Hepatic stellate cell (primary cell): ENCODE measurements around the gene SLC35A1.
"Not testable (repeated sequence)": the region's sequence is repeated elsewhere in the genome, so short reads cannot be mapped to it uniquely, and the experiment has no call there.

Experiments
- DNase-seq: peaks from one replicate; pipeline ENCODE4 v3.0.0; 2011; ENCODE audit warnings: low spot score

Gene SLC35A1

GRCh38 chr6:87472525-87473418 is at the start of gene SLC35A1:
Gene SLC35A1, plus strand, starts transcription at chr6:87472974. Its CDS starts 30 bp downstream, at chr6:87473004.
- peak; percentile 84 for DNase-seq

DNA sequence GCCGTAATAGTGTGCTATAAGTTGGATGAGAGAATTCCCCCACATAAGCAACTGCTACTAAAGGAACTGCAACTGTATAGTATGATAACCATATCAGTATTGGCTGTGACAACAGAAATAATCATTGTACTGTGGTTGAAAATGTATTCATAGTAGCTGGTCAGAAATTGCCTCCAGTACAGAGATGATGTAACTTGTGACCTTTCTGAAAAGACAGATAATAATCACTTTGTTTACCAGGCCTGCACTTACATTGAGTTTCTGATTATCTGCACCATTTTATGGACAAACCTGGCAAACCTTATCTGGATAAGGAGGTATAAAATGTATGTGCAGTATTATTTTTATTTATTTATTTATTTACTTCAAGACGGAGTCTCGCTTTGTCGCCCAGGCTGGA is 46.0 kb upstream of the SLC35A1 start:
- no peak for DNase-seq

- no peak for DNase-seq
Measured at GRCh38 chr6:87430499-87430898, 42.3 kb upstream of the SLC35A1 start.

- DNase-seq: no peak
Measured at GRCh38 chr6:87431263-87431662, 41.5 kb upstream of the SLC35A1 start.

- DNase-seq: peak; percentile 34
Measured at GRCh38 chr6:87436435-87436834, 36.3 kb upstream of the SLC35A1 start.

DNA sequence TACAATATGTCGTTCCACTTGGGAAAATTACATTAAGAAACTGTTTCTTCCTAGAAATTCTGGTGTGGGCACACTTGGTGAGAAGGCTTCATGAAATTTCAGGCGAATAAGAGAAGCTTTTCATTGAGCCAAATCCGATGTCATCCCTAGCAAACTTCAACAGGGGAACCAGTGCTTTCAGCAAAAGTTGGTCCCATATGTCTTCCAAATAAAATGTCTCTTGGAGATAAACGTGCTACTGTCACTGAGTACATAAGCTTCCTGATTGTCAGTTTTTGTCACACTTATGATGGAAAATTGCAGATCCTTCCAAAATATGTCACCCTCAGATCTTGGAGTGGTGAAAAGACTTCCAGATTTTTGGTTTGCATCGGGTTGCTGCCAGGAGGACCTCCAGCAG is 31.1 kb upstream of the SLC35A1 start:
- DNase-seq: no peak

- no peak for DNase-seq
Measured at GRCh38 chr6:87444362-87444761, 28.4 kb upstream of the SLC35A1 start.

GRCh38 chr6:87465051-87465450 is 7.7 kb upstream of the SLC35A1 start:
- no peak for DNase-seq

GRCh38 chr6:87473419-87473903 is 687 bp downstream of the SLC35A1 start:
- DNase-seq: peak; percentile 38

- DNase-seq: no peak
Measured at GRCh38 chr6:87481931-87482330, 9.2 kb downstream of the SLC35A1 start.

- no peak for DNase-seq
Measured at GRCh38 chr6:87482366-87482765, 9.6 kb downstream of the SLC35A1 start.

- DNase-seq: no peak
Measured at GRCh38 chr6:87483929-87484328, 11.2 kb downstream of the SLC35A1 start.

DNA sequence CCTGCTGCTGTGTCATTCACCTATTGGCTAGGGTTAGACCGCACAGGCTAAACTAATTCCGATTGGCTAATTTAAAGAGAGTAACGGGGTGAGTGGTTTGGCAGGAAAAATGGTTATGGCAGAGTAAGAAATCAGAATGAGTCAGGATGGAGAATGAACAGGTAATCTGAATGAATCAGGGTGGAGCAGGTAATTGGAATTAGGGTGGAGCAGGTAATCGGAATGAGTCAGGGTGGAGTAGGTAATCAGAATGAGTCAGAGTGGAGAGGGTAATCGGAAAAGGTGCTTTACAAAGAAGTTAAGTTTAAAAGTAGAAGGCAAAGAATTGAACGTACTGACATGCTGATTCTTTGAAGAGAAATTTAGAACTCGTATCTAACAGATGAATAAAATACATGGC is 11.7 kb downstream of the SLC35A1 start:
- DNase-seq: no peak

- DNase-seq: no peak
Measured at GRCh38 chr6:87487555-87487954, 14.8 kb downstream of the SLC35A1 start.

DNA sequence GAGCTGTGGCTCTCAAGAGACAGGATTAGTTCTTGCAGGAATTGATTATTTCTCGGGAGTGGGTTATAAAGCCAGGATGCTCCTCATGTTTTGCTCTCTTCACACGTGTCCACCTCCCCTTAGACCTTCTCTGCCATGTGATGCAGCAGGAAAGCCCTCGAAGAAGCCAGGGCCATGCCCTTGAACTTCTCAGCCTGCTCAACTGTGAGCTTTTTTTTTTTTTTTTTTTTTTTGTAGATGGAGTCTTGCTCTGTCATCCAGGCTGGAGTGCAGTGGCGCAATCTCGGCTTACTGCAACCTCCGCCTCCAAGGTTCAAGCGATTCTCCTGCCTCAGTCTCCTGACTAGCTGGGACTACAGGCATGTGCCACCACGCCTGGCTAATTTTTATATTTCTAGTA is 16.6 kb downstream of the SLC35A1 start:
- DNase-seq: not testable (repeated sequence)

DNA sequence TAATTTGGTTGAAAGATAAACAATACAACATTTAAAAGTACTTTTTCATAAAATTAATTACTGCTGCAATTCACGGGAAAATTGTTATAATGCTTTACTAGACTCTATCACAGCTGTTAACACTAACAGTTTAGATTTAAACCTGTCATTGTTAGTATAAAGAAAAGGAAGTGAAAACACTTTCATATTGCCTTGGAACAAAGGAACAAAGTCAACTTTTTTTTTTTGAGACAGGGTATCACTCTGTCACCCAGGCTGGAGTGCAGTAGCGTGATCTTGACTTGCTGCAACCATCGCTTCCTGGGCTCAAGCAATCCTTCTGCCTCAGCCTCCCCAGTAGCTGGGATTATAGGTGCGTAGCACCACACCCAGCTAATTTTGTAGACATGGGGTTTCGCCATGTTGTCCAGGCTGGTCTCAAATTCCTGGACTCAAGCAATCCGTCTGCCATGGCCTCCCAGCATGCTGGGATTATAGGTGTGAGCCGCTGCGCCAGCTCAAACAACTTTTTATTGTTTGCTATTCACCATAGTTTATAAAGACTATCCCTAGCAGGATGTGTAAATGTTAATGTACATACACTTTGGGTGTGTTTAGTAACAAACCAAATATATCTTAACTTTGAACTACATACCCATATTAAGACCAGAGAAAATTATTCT is 22.1 kb downstream of the SLC35A1 start:
- no peak for DNase-seq

DNA sequence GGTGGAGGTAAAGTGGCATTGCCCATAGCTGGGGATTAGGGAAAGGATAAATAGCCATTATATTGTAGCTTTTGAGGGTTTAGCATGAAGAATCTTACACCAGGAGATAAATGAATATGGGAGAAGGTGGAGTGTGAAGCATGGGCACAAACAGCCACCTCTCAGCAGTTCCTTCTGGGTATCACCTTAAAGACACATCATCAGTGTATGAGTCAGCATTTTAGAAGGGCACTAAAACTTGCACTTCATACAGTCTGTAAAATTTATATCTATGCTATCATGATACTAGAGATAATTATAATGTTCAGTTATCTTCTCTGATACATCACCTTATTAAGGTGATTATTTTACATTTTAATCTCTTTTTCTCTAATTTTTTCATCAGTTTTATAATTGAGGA is 25.3 kb downstream of the SLC35A1 start:
- DNase-seq: no peak

- no peak for DNase-seq
Measured at GRCh38 chr6:87501809-87502572, 29.2 kb downstream of the SLC35A1 start.

- no peak for DNase-seq
Measured at GRCh38 chr6:87504441-87504840, 31.7 kb downstream of the SLC35A1 start.

- no peak for DNase-seq
Measured at GRCh38 chr6:87514831-87515230, 42.1 kb downstream of the SLC35A1 start.

DNA sequence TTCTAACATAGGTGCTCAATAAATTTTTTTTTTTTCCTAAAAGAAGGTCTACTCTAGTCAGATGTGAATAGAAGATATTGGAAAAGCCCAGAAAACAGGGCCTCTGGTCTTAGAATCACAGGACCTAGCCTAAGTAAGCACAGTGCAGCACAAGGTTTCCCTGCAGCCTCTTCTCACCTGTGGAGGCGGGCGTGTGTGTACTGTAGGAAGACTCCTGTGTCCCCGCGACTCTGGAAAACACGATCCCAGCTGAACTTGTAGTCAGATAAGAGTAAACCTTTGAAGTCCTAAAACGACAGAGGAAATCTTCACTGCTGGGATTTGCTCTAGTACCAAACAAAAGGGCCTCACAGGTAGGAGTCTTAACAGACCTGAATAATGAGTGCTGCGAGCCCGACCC is 45.7 kb downstream of the SLC35A1 start:
- DNase-seq: no peak

- DNase-seq: no peak
Measured at GRCh38 chr6:87522686-87523085, 49.9 kb downstream of the SLC35A1 start.

DNA sequence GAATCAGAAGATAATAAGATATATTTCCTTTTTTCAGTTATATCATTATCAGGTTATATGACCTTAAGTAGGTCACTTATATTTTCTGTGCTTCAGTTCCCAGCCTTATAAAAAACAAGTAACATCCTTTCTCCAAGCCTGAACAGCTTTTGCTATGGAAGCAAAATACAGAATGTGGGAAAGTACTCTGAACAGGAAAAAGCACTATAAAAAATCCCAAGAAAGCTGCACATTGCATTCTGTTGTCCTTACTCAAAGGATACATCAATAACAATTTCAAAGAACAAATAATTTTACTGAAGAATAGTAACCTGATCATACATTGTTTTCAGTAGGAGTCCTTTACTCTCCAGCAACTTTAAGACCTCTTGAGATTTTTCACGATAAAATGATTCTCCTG is 56.4 kb downstream of the SLC35A1 start:
- no peak for DNase-seq
